ENCODE measurements around the gene HNRNPM. TPM values are rescaled to one million over a fixed set of nuclear protein-coding genes. Genes with fewer than 3 reads are reported as not detected.

HNRNPM gene
- total RNA-seq, 2 experiments from 2014 or later: 90.0 to 280 TPM

DNA sequence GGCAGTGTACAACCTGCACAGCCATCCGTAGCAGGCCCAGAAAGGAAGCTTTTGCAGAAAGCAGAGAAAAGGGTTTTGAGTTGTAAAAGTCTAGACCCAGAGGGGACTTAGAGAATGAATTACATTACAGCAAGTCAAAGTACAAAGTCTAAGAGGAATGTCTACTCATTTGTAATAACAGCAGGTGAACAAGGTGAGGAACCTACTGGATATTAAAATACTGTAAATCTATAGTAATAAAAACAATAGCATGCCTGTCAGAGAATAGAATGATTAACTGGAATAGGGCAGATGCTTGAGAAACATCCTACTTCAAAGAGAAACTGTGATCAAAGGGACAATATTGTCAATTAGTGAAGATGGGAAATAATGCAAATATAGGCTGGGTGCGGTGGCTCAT is 87.5 kb downstream of the HNRNPM start:
- Histone ChIP-seq H3K4me2 (ENCODE audit: low read length) (no peak overlapping the region), H3K4me3 (ENCODE audit: low read depth, low read length, poor library complexity, severe bottlenecking) (no peak overlapping the region), H3K79me2 (ENCODE audit: insufficient read depth, low read depth, low read length) (no peaks in the 10 kb centered on the region), H2AFZ (ENCODE audit: low read length) (no peak overlapping the region), H3K9me3 (ENCODE audit: low read length) (no peaks in the 10 kb centered on the region), H3K27ac (ENCODE audit: low read depth, low read length, poor library complexity, severe bottlenecking) (no peak overlapping the region), H3K4me1 (ENCODE audit: insufficient read depth, low read length, poor library complexity, severe bottlenecking) (no peaks in the 10 kb centered on the region), H3K36me3 (ENCODE audit: insufficient read depth, low read length) (no peaks in the 10 kb centered on the region), H4K20me1 (ENCODE audit: insufficient read depth, low read length) (no peaks in the 10 kb centered on the region), H3K9me2 (ENCODE audit: insufficient read depth, low read length) (no peaks in the 10 kb centered on the region)
- ChIA-PET CTCF (ENCODE audit: unreplicated experiment) (no interaction called here), POLR2A (no interaction called here)
- TF ChIP-seq EZH2phosphoT487 (IDR thresholded peaks at IDR 0.05; ENCODE audit: borderline replicate concordance, low read depth, low read length): no peak
- TF ChIP-seq CTCF (conservative IDR thresholded peaks at IDR 0.05; ENCODE audit: low read length): no peak
- intact Hi-C loops (cut with micrococcal nuclease; ENCODE audit: unreplicated experiment): no loop called here
- BruUV-seq (replicated peaks): no TSS peak
- DNase-seq (ENCODE audit: low spot score): no peak

DNA sequence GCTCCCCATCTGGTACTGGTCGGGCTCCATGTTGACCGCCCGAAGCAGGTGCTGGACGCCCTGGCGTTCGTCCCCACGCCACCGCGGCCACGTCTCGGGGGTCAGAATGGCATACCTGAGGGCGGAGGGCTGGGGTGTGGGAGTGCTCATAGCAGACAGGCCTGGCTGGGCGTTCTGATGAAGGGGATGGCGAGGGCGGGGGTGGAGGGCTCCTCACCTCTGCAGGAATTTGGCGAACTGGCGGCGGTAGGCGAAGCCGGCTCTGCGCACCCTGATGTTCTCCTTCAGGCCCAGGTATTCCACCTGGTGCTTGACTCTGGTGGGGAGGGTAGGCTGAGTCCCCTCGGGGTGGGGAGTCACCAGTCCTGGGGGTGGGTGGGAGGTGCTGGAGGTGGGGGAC is 91.5 kb downstream of the HNRNPM start:
- Histone ChIP-seq H3K27ac (ENCODE audit: low read depth, low read length, poor library complexity, severe bottlenecking) (no peak overlapping the region), H3K9me2 (ENCODE audit: insufficient read depth, low read length) (no peaks in the 10 kb centered on the region), H3K9me3 (ENCODE audit: low read length) (no peaks in the 10 kb centered on the region), H3K4me3 (ENCODE audit: low read depth, low read length, poor library complexity, severe bottlenecking) (no peak overlapping the region), H4K20me1 (ENCODE audit: insufficient read depth, low read length) (no peaks in the 10 kb centered on the region), H3K79me2 (ENCODE audit: insufficient read depth, low read depth, low read length) (no peaks in the 10 kb centered on the region), H3K36me3 (ENCODE audit: insufficient read depth, low read length) (no peaks in the 10 kb centered on the region), H3K4me1 (ENCODE audit: insufficient read depth, low read length, poor library complexity, severe bottlenecking) (no peaks in the 10 kb centered on the region), H2AFZ (ENCODE audit: low read length) (no peak overlapping the region), H3K4me2 (ENCODE audit: low read length) (no peak overlapping the region)
- BruUV-seq (replicated peaks): no TSS peak
- TF ChIP-seq CTCF (conservative IDR thresholded peaks at IDR 0.05; ENCODE audit: low read length): no peak
- TF ChIP-seq EZH2phosphoT487 (IDR thresholded peaks at IDR 0.05; ENCODE audit: borderline replicate concordance, low read depth, low read length): no peak
- POLR2A ChIA-PET: no interaction called here
- intact Hi-C loops (cut with micrococcal nuclease; ENCODE audit: unreplicated experiment): no loop called here
- no peak for DNase-seq (ENCODE audit: low spot score)
- CTCF ChIA-PET (ENCODE audit: unreplicated experiment): no interaction called here

DNA sequence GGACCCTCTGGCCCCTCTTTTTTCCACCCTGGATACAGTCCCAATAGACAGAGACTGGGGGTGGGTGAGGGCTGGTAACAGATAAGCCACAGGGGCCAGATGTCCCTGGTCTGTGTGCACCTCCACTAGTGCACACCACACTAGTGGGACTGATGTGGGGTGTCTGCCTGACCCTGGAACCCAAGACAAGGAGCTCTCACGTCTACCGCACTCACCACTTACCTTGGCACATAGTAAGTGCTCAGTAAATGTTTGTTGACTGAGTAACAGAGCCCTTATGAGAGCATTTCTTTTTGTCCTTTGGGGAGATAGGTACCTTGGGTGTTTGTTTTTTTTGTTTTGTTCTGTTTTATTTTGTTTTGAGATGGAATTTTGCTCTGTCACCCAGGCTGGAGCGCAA is 92.3 kb downstream of the HNRNPM start:
- H3K4me3 ChIP-seq (ENCODE audit: low read depth, low read length, poor library complexity, severe bottlenecking): no peak overlapping the region
- no peak overlapping the region for H3K27ac ChIP-seq (ENCODE audit: low read depth, low read length, poor library complexity, severe bottlenecking)
- DNase-seq (ENCODE audit: low spot score): no peak
- no peaks in the 10 kb centered on the region for H3K36me3 ChIP-seq (ENCODE audit: insufficient read depth, low read length)
- H3K4me1 ChIP-seq (ENCODE audit: insufficient read depth, low read length, poor library complexity, severe bottlenecking): no peaks in the 10 kb centered on the region
- H3K9me2 ChIP-seq (ENCODE audit: insufficient read depth, low read length): no peaks in the 10 kb centered on the region
- no peak overlapping the region for H3K4me2 ChIP-seq (ENCODE audit: low read length)
- BruUV-seq (replicated peaks): no TSS peak
- intact Hi-C loops (cut with micrococcal nuclease; ENCODE audit: unreplicated experiment): no loop called here
- TF ChIP-seq CTCF (conservative IDR thresholded peaks at IDR 0.05; ENCODE audit: low read length) (no peak), EZH2phosphoT487 (IDR thresholded peaks at IDR 0.05; ENCODE audit: borderline replicate concordance, low read depth, low read length) (no peak)
- H3K9me3 ChIP-seq (ENCODE audit: low read length): no peaks in the 10 kb centered on the region
- H3K79me2 ChIP-seq (ENCODE audit: insufficient read depth, low read depth, low read length): no peaks in the 10 kb centered on the region
- no peak overlapping the region for H2AFZ ChIP-seq (ENCODE audit: low read length)
- ChIA-PET CTCF (ENCODE audit: unreplicated experiment) (no interaction called here), POLR2A (no interaction called here)
- no peaks in the 10 kb centered on the region for H4K20me1 ChIP-seq (ENCODE audit: insufficient read depth, low read length)

Other genes starting within 250 kb of the HNRNPM start
- 54.9 and 61.8 TPM in 2 replicates for gene CERS4, start 235.6 kb upstream of the HNRNPM start, total RNA-seq (2014; rRNA removed; shearing (Covaris generic))
- 36.8 and 37.7 TPM in 2 replicates for gene CERS4, start 235.6 kb upstream of the HNRNPM start, total RNA-seq (2022)
- gene CD320, start 136.6 kb upstream of the HNRNPM start, total RNA-seq (2014; rRNA removed; shearing (Covaris generic)): 39.0 and 49.2 TPM in 2 replicates
- gene CD320, start 136.6 kb upstream of the HNRNPM start, total RNA-seq (2022): 35.9 and 39.1 TPM in 2 replicates
- 59.2 and 93.0 TPM in 2 replicates for gene NDUFA7, start 123.6 kb upstream of the HNRNPM start, total RNA-seq (2014; rRNA removed; shearing (Covaris generic))
- 103 and 106 TPM in 2 replicates for gene NDUFA7, start 123.6 kb upstream of the HNRNPM start, total RNA-seq (2022)
- 1,636 and 2,574 TPM in 2 replicates for gene RPS28, start 123.5 kb upstream of the HNRNPM start, total RNA-seq (2014; rRNA removed; shearing (Covaris generic))
- gene RPS28, start 123.5 kb upstream of the HNRNPM start, total RNA-seq (2022): 2,187 and 2,253 TPM in 2 replicates
- gene KANK3, start 101.7 kb upstream of the HNRNPM start, total RNA-seq (2014; rRNA removed; shearing (Covaris generic)): 0.22 TPM in 1 of 2 replicates, not detected in the other
- 0.11 and 0.57 TPM in 2 replicates for gene KANK3, start 101.7 kb upstream of the HNRNPM start, total RNA-seq (2022)
- gene ANGPTL4, start 80.8 kb upstream of the HNRNPM start, total RNA-seq (2014; rRNA removed; shearing (Covaris generic)): not detected in 2 replicates
- not detected in 2 replicates for gene ANGPTL4, start 80.8 kb upstream of the HNRNPM start, total RNA-seq (2022)
- 24.5 and 28.1 TPM in 2 replicates for gene RAB11B, start 54.6 kb upstream of the HNRNPM start, total RNA-seq (2014; rRNA removed; shearing (Covaris generic))
- gene RAB11B, start 54.6 kb upstream of the HNRNPM start, total RNA-seq (2022): 84.9 and 96.8 TPM in 2 replicates
- gene MARCHF2, start 31.7 kb upstream of the HNRNPM start, total RNA-seq (2014; rRNA removed; shearing (Covaris generic)): 8.1 and 14.1 TPM in 2 replicates
- gene MARCHF2, start 31.7 kb upstream of the HNRNPM start, total RNA-seq (2022): 12.1 and 12.4 TPM in 2 replicates
- 0.08 and 0.28 TPM in 2 replicates for gene PRAM1, start 57.7 kb downstream of the HNRNPM start, total RNA-seq (2014; rRNA removed; shearing (Covaris generic))
- gene PRAM1, start 57.7 kb downstream of the HNRNPM start, total RNA-seq (2022): 3.1 TPM in 2 replicates
- 3.1 and 8.7 TPM in 2 replicates for gene ZNF414, start 69.2 kb downstream of the HNRNPM start, total RNA-seq (2014; rRNA removed; shearing (Covaris generic))
- gene ZNF414, start 69.2 kb downstream of the HNRNPM start, total RNA-seq (2022): 39.0 and 47.5 TPM in 2 replicates
- 5.1 and 8.8 TPM in 2 replicates for gene MYO1F, start 132.5 kb downstream of the HNRNPM start, total RNA-seq (2014; rRNA removed; shearing (Covaris generic))
- gene MYO1F, start 132.5 kb downstream of the HNRNPM start, total RNA-seq (2022): 14.9 and 18.4 TPM in 2 replicates
- not detected in 2 replicates for gene ADAMTS10, start 165.7 kb downstream of the HNRNPM start, total RNA-seq (2014; rRNA removed; shearing (Covaris generic))
- gene ADAMTS10, start 165.7 kb downstream of the HNRNPM start, total RNA-seq (2022): not detected in 2 replicates
- not detected in 2 replicates for gene NFILZ, start 185.7 kb downstream of the HNRNPM start, total RNA-seq (2014; rRNA removed; shearing (Covaris generic))
- gene NFILZ, start 185.7 kb downstream of the HNRNPM start, total RNA-seq (2022): not detected in 2 replicates